Ascending aorta (tissue), 2 donors: ENCODE data around the gene ARPC5L. TPM values are rescaled to one million over a fixed set of nuclear protein-coding genes. Genes with fewer than 3 reads are reported as not detected.
A peak's percentile ranks its signal among the peaks of the same experiment; 100 is the strongest.

Experiments
- DNase-seq, 2 donors: peaks; one replicate each; pipeline ENCODE4 v3.0.0-alpha.2; 2019; ENCODE audit warnings: low spot score in 2 of 2
- H3K27ac ChIP-seq, 2 donors: fragments of 200-600 bp; sonication (generic); one replicate each; pipeline ENCODE4 v1.5.1; 2016 to 2017; ENCODE audit warnings: mild to moderate bottlenecking in 1 of 2
- H3K27me3 ChIP-seq: fragments of 200-600 bp; sonication (generic); one replicate; pipeline ENCODE4 v1.5.1; 2017
- H3K36me3 ChIP-seq, 2 donors: fragments of 200-600 bp; sonication (generic); one replicate each; pipeline ENCODE4 v1.5.1; 2016
- H3K4me1 ChIP-seq, 2 donors: fragments of 200-600 bp; sonication (generic); one replicate each; pipeline ENCODE4 v1.5.1; 2016 to 2017; ENCODE audit warnings: mild to moderate bottlenecking in 1 of 2
- H3K4me3 ChIP-seq, 2 donors: fragments of 200-600 bp; sonication (generic); one replicate each; pipeline ENCODE4 v1.5.1; 2016 to 2017; ENCODE audit warnings: mild to moderate bottlenecking in 1 of 2
- H3K9me3 ChIP-seq, 2 donors: fragments of 200-600 bp; sonication (generic); one replicate each; pipeline ENCODE4 v1.5.1; 2016
- CTCF ChIP-seq, 3 experiments: fragments of 200-600 bp in 2 of 3; fragments of 450-650 bp in 1 of 3; sonication (generic) in 2 of 3; IDR thresholded peaks; one replicate each; pipeline ENCODE4 v1.5.1; 2016 to 2019; ENCODE audit warnings: antibody characterized with exemption in 3 of 3, mild to moderate bottlenecking in 1 of 3, moderate library complexity in 1 of 3
- intact Hi-C: fragments of 100-400 bp; cut with DNase I; formaldehyde crosslinking; loops from one replicate; pipeline ENCODE4 v1.15.1; 2023
- total RNA-seq: library from RNA; depleted of rRNA; stranded (reverse); fragments of >200 nt; gene quantifications from one replicate; pipeline ENCODE4 v1.1.0, GENCODE V29; 2016

Gene ARPC5L
- total RNA-seq, 1 donor from 2014 or later = 12.0 TPM

GRCh38 chr9:124894035-124894740 lies 32.3 kb downstream of the ARPC5L start:
- Histone ChIP-seq H3K36me3 (peaks cover 61 to 83% of the 10 kb centered on the region in 2 donors), H3K27ac (no peak overlapping the region), H3K4me1 (no peaks in the 10 kb centered on the region), H3K9me3 (no peaks in the 10 kb centered on the region), H3K27me3 (no peaks in the 10 kb centered on the region), H3K4me3 (no peak overlapping the region)
- no peak for DNase-seq
- intact Hi-C loops = no loop called here
- no peak for TF ChIP-seq CTCF (IDR thresholded peaks at IDR 0.05)

GRCh38 chr9:124894741-124895170 lies 32.8 kb downstream of the ARPC5L start:
- H3K9me3 ChIP-seq = no peaks in the 10 kb centered on the region
- H3K27ac ChIP-seq = no peak overlapping the region
- H3K36me3 ChIP-seq = peaks cover 61 to 84% of the 10 kb centered on the region in 2 donors
- H3K27me3 ChIP-seq = no peaks in the 10 kb centered on the region
- intact Hi-C loops = no loop called here
- H3K4me1 ChIP-seq = no peaks in the 10 kb centered on the region
- DNase-seq = no peak
- no peak overlapping the region for H3K4me3 ChIP-seq
- peak in 1 of 3 experiments; percentile 12 for TF ChIP-seq CTCF (IDR thresholded peaks at IDR 0.05)

- no peaks in the 10 kb centered on the region for H3K4me1 ChIP-seq
- peaks cover 39 to 65% of the 10 kb centered on the region in 2 donors for H3K36me3 ChIP-seq
These were observed 35.9 kb downstream of the ARPC5L start for GRCh38 chr9:124897570-124898460.

GRCh38 chr9:124899845-124900244 lies 37.9 kb downstream of the ARPC5L start:
- TF ChIP-seq CTCF (IDR thresholded peaks at IDR 0.05) = no peak
- no peaks in the 10 kb centered on the region for H3K4me1 ChIP-seq

More at GRCh38 chr9:124897570-124898460, 35.9 kb downstream of the ARPC5L start:
- no peak for TF ChIP-seq CTCF (IDR thresholded peaks at IDR 0.05)
- no peak overlapping the region for H3K4me3 ChIP-seq
- H3K9me3 ChIP-seq = no peaks in the 10 kb centered on the region
- no peaks in the 10 kb centered on the region for H3K27me3 ChIP-seq
- DNase-seq = no peak
- H3K27ac ChIP-seq = no peak overlapping the region
- intact Hi-C loops = no loop called here

GRCh38 chr9:124906966-124907365 lies 45.0 kb downstream of the ARPC5L start:
- TF ChIP-seq CTCF (IDR thresholded peaks at IDR 0.05) = no peak
- H3K36me3 ChIP-seq = peaks cover 25 to 60% of the 10 kb centered on the region in 2 donors
- no peak for DNase-seq
- intact Hi-C loops = no loop called here
- no peaks in the 10 kb centered on the region for H3K27me3 ChIP-seq
- H3K27ac ChIP-seq = no peak overlapping the region
- H3K4me1 ChIP-seq = no peaks in the 10 kb centered on the region
- no peaks in the 10 kb centered on the region for H3K9me3 ChIP-seq
- H3K4me3 ChIP-seq = no peak overlapping the region

More at GRCh38 chr9:124899845-124900244, 37.9 kb downstream of the ARPC5L start:
- no peak overlapping the region for H3K27ac ChIP-seq
- no peaks in the 10 kb centered on the region for H3K9me3 ChIP-seq
- intact Hi-C loops = no loop called here
- H3K36me3 ChIP-seq = peaks cover 35 to 52% of the 10 kb centered on the region in 2 donors
- no peak overlapping the region for H3K4me3 ChIP-seq
- no peaks in the 10 kb centered on the region for H3K27me3 ChIP-seq
- DNase-seq = no peak
